ENCODE data around the gene ADGRF5. TPM values are rescaled to one million over a fixed set of nuclear protein-coding genes. Genes with fewer than 3 reads are reported as not detected.

The ADGRF5 gene
- total and polyA plus RNA-seq, 2 experiments from 2014 or later: not detected

- TF ChIP-seq REST (IDR thresholded peaks at IDR 0.05; ENCODE audit: unreplicated experiment) (no peak), ZNF114 (CRISPR knock-in tag; IDR thresholded peaks at IDR 0.05) (no peak), CREB1 (CRISPR knock-in tag; IDR thresholded peaks at IDR 0.05; ENCODE audit: low read depth) (no peak), ZNF331 (CRISPR knock-in tag; IDR thresholded peaks at IDR 0.05; ENCODE audit: low read depth) (no peak), ETS1 (IDR thresholded peaks at IDR 0.05) (no peak), JUNB (IDR thresholded peaks at IDR 0.05; ENCODE audit: unreplicated experiment) (no peak), EZH2 (IDR thresholded peaks at IDR 0.05; ENCODE audit: low read depth, unreplicated experiment) (no peak)
These were observed 92.8 kb downstream of the ADGRF5 start (continued) for GRCh38 chr6:46828939-46829338.

- ATAC-seq: no peak
- Mint-ChIP-seq H3K27ac (no peak overlapping the region), H3K4me3 (no peak overlapping the region), H3K36me3 (ENCODE audit: low read depth) (no peaks in the 10 kb centered on the region), H3K27me3 (ENCODE audit: insufficient read depth, low read depth, poor library complexity) (peaks cover 4% of the 10 kb centered on the region), H3K4me1 (peaks cover 3% of the 10 kb centered on the region; the same call in 2 of the 3 replicates), H3K9me3 (no peaks in the 10 kb centered on the region)
- Histone ChIP-seq H3K4me3 (no peak overlapping the region), H3K27ac (ENCODE audit: low read depth) (no peak overlapping the region), H3K4me2 (no peak overlapping the region), H3F3A (replicated peaks; ENCODE audit: low read depth) (no peaks in the 10 kb centered on the region), H3K27me3 (ENCODE audit: insufficient read depth) (no peaks in the 10 kb centered on the region), H3K4me1 (ENCODE audit: insufficient read depth) (no peaks in the 10 kb centered on the region), H3K79me2 (replicated peaks; ENCODE audit: insufficient read depth) (no peaks in the 10 kb centered on the region), H3K36me3 (ENCODE audit: insufficient read depth) (no peaks in the 10 kb centered on the region), H4K20me1 (replicated peaks; ENCODE audit: insufficient read depth) (no peaks in the 10 kb centered on the region), H3K9me2 (ENCODE audit: insufficient read depth) (0 out of 2 replicates have a peak, but pooled peaks cover 5% of the 10 kb centered on the region), H2AFZ (no peak overlapping the region; the same call in 1 of the 2 replicates)
- no peak for DNase-seq (ENCODE audit: low spot score)
- TF ChIP-seq JUNB (IDR thresholded peaks at IDR 0.05; ENCODE audit: unreplicated experiment) (no peak), CREB1 (CRISPR knock-in tag; IDR thresholded peaks at IDR 0.05; ENCODE audit: low read depth) (no peak), ETS1 (IDR thresholded peaks at IDR 0.05) (no peak), REST (IDR thresholded peaks at IDR 0.05; ENCODE audit: unreplicated experiment) (no peak), CTCF (conservative IDR thresholded peaks at IDR 0.05; ENCODE audit: low read depth in 2 of 2) (no peak)
These were observed 100.3 kb downstream of the ADGRF5 start for GRCh38 chr6:46821458-46821881.

Measured in GM23338 (cell line).